PC-9 (cell line): Measurements from ENCODE around the gene PSME1. TPM values are rescaled to one million over a fixed set of nuclear protein-coding genes. Genes with fewer than 3 reads are reported as not detected.
A peak's percentile ranks its signal among the peaks of the same experiment; 100 is the strongest.

Source experiments
- BruUV-seq: library from RNA; stranded (reverse); fragments of 400-500 nt; replicated peaks from 2 replicates; lab custom pipeline; 2021; lab: Mats Ljungman, UMichigan
- CTCF ChIA-PET: fragments of 300-600 bp; sonication (Branson Sonifier 250); formaldehyde crosslinking; loops from one replicate; lab custom pipeline; 2022; ENCODE audit warnings: antibody characterized with exemption; lab: Charles Lee
- POLR2A ChIA-PET: fragments of 300-600 bp; sonication (Branson Sonifier 250); formaldehyde crosslinking; loops from one replicate; lab custom pipeline; 2022; ENCODE audit warnings: antibody characterized with exemption; ENCODE audit not compliant: unreplicated experiment; lab: Charles Lee
- DNase-seq, 2 experiments: peaks; one replicate each; pipeline versions ENCODE4 v3.0.0 to v3.0.0-alpha.2; 2015 to 2022; ENCODE audit warnings: mixed read lengths in 1 of 2
- H2AFZ ChIP-seq: fragments of 200-600 bp; sonication (generic); 2 replicates; pipeline ENCODE4 v1.8.1; 2017; ENCODE audit warnings: antibody characterized with exemption
- H3F3A ChIP-seq: fragments of 200-600 bp; sonication (generic); 2 replicates; pipeline ENCODE4 v1.8.1; 2017; ENCODE audit warnings: antibody characterized with exemption, mild to moderate bottlenecking, low read depth; ENCODE audit not compliant: insufficient read depth
- H3K27ac ChIP-seq: fragments of 200-600 bp; sonication (generic); 2 replicates; pipeline ENCODE4 v1.6.1; 2016; ENCODE audit warnings: mixed run types
- H3K27me3 ChIP-seq: fragments of 200-600 bp; sonication (generic); 2 replicates; pipeline ENCODE4 v1.6.1; 2016; ENCODE audit warnings: low read depth, mixed run types; ENCODE audit not compliant: insufficient read depth
- H3K36me3 ChIP-seq: fragments of 200-600 bp; sonication (generic); 2 replicates; pipeline ENCODE4 v1.6.1; 2016; ENCODE audit warnings: low read depth, mixed run types
- H3K4me1 ChIP-seq: fragments of 200-600 bp; sonication (generic); replicated peaks from 2 replicates; pipeline ENCODE4 v1.6.1; 2016; ENCODE audit warnings: mixed run types; ENCODE audit not compliant: insufficient read depth
- H3K4me2 ChIP-seq: fragments of 200-600 bp; sonication (generic); 2 replicates; pipeline ENCODE4 v1.6.1; 2017; ENCODE audit warnings: mixed run types
- H3K4me3 ChIP-seq: fragments of 200-600 bp; sonication (generic); 2 replicates; pipeline ENCODE4 v1.6.1; 2016; ENCODE audit warnings: mixed run types
- H3K79me2 ChIP-seq: fragments of 200-600 bp; sonication (generic); 2 replicates; pipeline ENCODE4 v1.6.1; 2017; ENCODE audit warnings: low read depth, mixed run types
- H3K9me2 ChIP-seq: fragments of 200-600 bp; sonication (generic); 2 replicates; pipeline ENCODE4 v1.8.1; 2017; ENCODE audit warnings: mild to moderate bottlenecking; ENCODE audit not compliant: insufficient read depth
- H3K9me3 ChIP-seq: fragments of 200-600 bp; sonication (generic); 2 replicates; pipeline ENCODE4 v1.8.1; 2016; ENCODE audit warnings: low read depth; ENCODE audit not compliant: insufficient read depth
- H4K20me1 ChIP-seq: fragments of 200-600 bp; sonication (generic); 2 replicates; pipeline ENCODE4 v1.8.1; 2017; ENCODE audit not compliant: insufficient read depth
- CTCF ChIP-seq: fragments of 200-600 bp; sonication (generic); conservative IDR thresholded peaks from 2 replicates; pipeline ENCODE4 v1.6.1; 2017; ENCODE audit warnings: mixed run types, antibody characterized with exemption, mild to moderate bottlenecking, moderate library complexity
- EZH2 ChIP-seq: fragments of 200-600 bp; sonication (generic); IDR thresholded peaks from 2 replicates; pipeline ENCODE4 v1.8.0; 2017; ENCODE audit warnings: antibody characterized with exemption, low read depth
- intact Hi-C: fragments of 100-400 bp; cut with micrococcal nuclease; formaldehyde crosslinking; loops from one replicate; pipeline ENCODE4 v1.10.0; 2022; ENCODE audit not compliant: unreplicated experiment
- total RNA-seq: library from RNA; stranded (reverse); gene quantifications from 2 replicates; pipeline ENCODE4 v1.2.3, GENCODE V29; 2021

Gene PSME1
- total RNA-seq, 1 experiment from 2014 or later: 174 TPM

- H3K36me3 ChIP-seq: no peaks in the 10 kb centered on the region; the same call in 1 of the 2 replicates
- peaks cover 37% of the 10 kb centered on the region for H3K79me2 ChIP-seq
- peak within 1 kb of the TSS; percentile 63 for H3K4me3 ChIP-seq
- H3K27ac ChIP-seq: peak within 1 kb of the TSS; percentile 29; the same call in 1 of the 2 replicates
- H3F3A ChIP-seq: peaks cover 4% of the 10 kb centered on the region; the same call in 1 of the 2 replicates
- CTCF ChIA-PET: interaction anchor here (0.6 to 1.4 kb wide), 4 partner anchors 14 to 637 kb away, joined by 3 to 4 read pairs (median 4); partner anchors contain the start of genes DCAF11, IRF9 and NRL
- peak within 1 kb of the TSS; percentile 93 for H3K4me2 ChIP-seq
- no TSS peak for BruUV-seq
- no peaks in the 10 kb centered on the region for H3K9me2 ChIP-seq
- no peaks in the 10 kb centered on the region for H3K27me3 ChIP-seq
- POLR2A ChIA-PET: interaction anchor here (0.5 to 1.8 kb wide), 5 partner anchors 32 to 1027 kb away, joined by 3 to 26 read pairs (median 3); partner anchors contain the start of genes DCAF11 and NRL
- intact Hi-C loops: loop anchor here (1.0 to 2.0 kb wide), 2 partner anchors 33 to 66 kb away; partner anchors contain the start of genes CHMP4A, DCAF11 and NRL
- peaks cover 15% of the 10 kb centered on the region for H3K4me1 ChIP-seq
- peak; percentile 90 to 94 for DNase-seq
- peak within 1 kb of the TSS; percentile 79 for H2AFZ ChIP-seq
- H4K20me1 ChIP-seq: no peaks in the 10 kb centered on the region
- TF ChIP-seq CTCF (no peak), EZH2 (no peak)
- no peaks in the 10 kb centered on the region for H3K9me3 ChIP-seq
These were observed 11.2 kb downstream of the PSME1 start, which contains the start of gene RNF31 for GRCh38 chr14:24146978-24147760. Gene RNF31, plus strand, starts transcription at chr14:24147498. Its CDS starts 201 bp downstream, at chr14:24147699.

GRCh38 chr14:24147761-24148428, 11.9 kb downstream of the PSME1 start:
- peaks cover 15% of the 10 kb centered on the region for H3K4me1 ChIP-seq
- intact Hi-C loops: loop anchor here (2.0 kb wide), 1 partner anchor 65 kb away; the partner anchor contains the start of gene CHMP4A

More at GRCh38 chr14:24147761-24148428, 11.9 kb downstream of the PSME1 start:
- peak overlapping the region; percentile 63 for H3K4me3 ChIP-seq
- BruUV-seq: TSS peak; percentile 50
- no peak overlapping the region for H3K27ac ChIP-seq
- ChIA-PET CTCF (interaction anchor here (1.2 kb wide), 1 partner anchor 39 kb away, joined by 4 read pairs; no protein-coding TSS in a partner anchor), POLR2A (interaction anchor here (1.8 kb wide), 1 partner anchor 33 kb away, joined by 26 read pairs; the partner anchor contains the start of genes DCAF11 and NRL)
- TF ChIP-seq EZH2 (no peak), CTCF (no peak)
- H3K9me2 ChIP-seq: no peaks in the 10 kb centered on the region
- peak overlapping the region; percentile 85 for H3K4me2 ChIP-seq
- peaks cover 37% of the 10 kb centered on the region for H3K79me2 ChIP-seq
- H3K9me3 ChIP-seq: no peaks in the 10 kb centered on the region
- peaks cover 3% of the 10 kb centered on the region; the same call in 1 of the 2 replicates for H3F3A ChIP-seq
- peak overlapping the region; percentile 77; the same call in 1 of the 2 replicates for H2AFZ ChIP-seq
- no peaks in the 10 kb centered on the region for H4K20me1 ChIP-seq
- H3K27me3 ChIP-seq: no peaks in the 10 kb centered on the region
- DNase-seq: no peak
- no peaks in the 10 kb centered on the region; the same call in 1 of the 2 replicates for H3K36me3 ChIP-seq
